ENCODE results near the gene CREB3.
A peak's percentile ranks its signal among the peaks of the same experiment; 100 is the strongest.

CREB3 gene

GRCh38 chr9:35688558-35689541 lies 43.6 kb upstream of the CREB3 start:
- Histone ChIP-seq H3K36me3 (ENCODE audit: control insufficient read depth in 1 of 2, insufficient read depth in 2 of 2, low read depth in 1 of 2, low read length in 2 of 2) (peaks cover 42 to 45% of the 10 kb centered on the region in 2 experiments), H3K9me3 (ENCODE audit: control insufficient read depth, low read length) (no peaks in the 10 kb centered on the region), H3K4me3 (ENCODE audit: insufficient read depth in 1 of 2, low read depth in 1 of 2, low read length in 2 of 2) (peak overlapping the region; percentile 87), H4K8ac (ENCODE audit: low read length) (peak overlapping the region; percentile 95), H3K4ac (ENCODE audit: low read depth in 1 of 2, low read length in 2 of 2) (peak overlapping the region; percentile 88 to 98), H3K27ac (ENCODE audit: low read length, poor library complexity, severe bottlenecking) (peak overlapping the region; percentile 90), H3K23ac (ENCODE audit: low read length in 2 of 2) (peak overlapping the region in 1 of 2 experiments; percentile 83), H2AFZ (ENCODE audit: low read depth, low read length) (no peak overlapping the region), H3K79me1 (replicated peaks; ENCODE audit: low read length, poor library complexity, severe bottlenecking) (peaks cover 5% of the 10 kb centered on the region), H2BK15ac (ENCODE audit: low read depth, poor library complexity, severe bottlenecking) (no peak overlapping the region), H4K91ac (ENCODE audit: low read length) (no peak overlapping the region), H3K4me1 (ENCODE audit: control insufficient read depth, insufficient read depth, low read depth, low read length) (peaks cover 41% of the 10 kb centered on the region), H3K9ac (ENCODE audit: low read length) (peak overlapping the region; percentile 92), H3K18ac (ENCODE audit: low read depth in 1 of 2, low read length in 2 of 2) (peak overlapping the region; percentile 84 to 96), H3K27me3 (ENCODE audit: control insufficient read depth in 1 of 2, insufficient read depth in 1 of 2, low read length in 2 of 2) (no peaks in the 10 kb centered on the region), H2BK12ac (ENCODE audit: low read length in 2 of 2) (peak overlapping the region; percentile 49 to 58), H2BK5ac (ENCODE audit: low read depth, low read length, poor library complexity, severe bottlenecking) (no peak overlapping the region), H3K14ac (ENCODE audit: low read length in 2 of 2) (peak overlapping the region; percentile 48 to 98), H2AK5ac (ENCODE audit: low read length, severe bottlenecking) (peak overlapping the region; percentile 49), H3K4me2 (ENCODE audit: low read length, poor library complexity, severe bottlenecking) (peak overlapping the region; percentile 82), H2BK120ac (ENCODE audit: low read depth, low read length) (peak overlapping the region; percentile 93)
- WGBS: 7% methylated on average over 10 of the region's 12 CpGs
- peak; percentile 76 for DNase-seq

- H2AK5ac ChIP-seq (ENCODE audit: low read length, severe bottlenecking): peak within 1 kb of the TSS; percentile 49
- peak within 1 kb of the TSS; percentile 48 to 98 for H3K14ac ChIP-seq (ENCODE audit: low read length in 2 of 2)
- H2BK12ac ChIP-seq (ENCODE audit: low read length in 2 of 2): peak within 1 kb of the TSS; percentile 52 to 90
- peak within 1 kb of the TSS; percentile 87 for H3K4me3 ChIP-seq (ENCODE audit: insufficient read depth in 1 of 2, low read depth in 1 of 2, low read length in 2 of 2)
- H2AFZ ChIP-seq (ENCODE audit: low read depth, low read length): peak within 1 kb of the TSS; percentile 74
- peaks cover 2% of the 10 kb centered on the region for H3K79me1 ChIP-seq (replicated peaks; ENCODE audit: low read length, poor library complexity, severe bottlenecking)
- H2BK15ac ChIP-seq (ENCODE audit: low read depth, poor library complexity, severe bottlenecking): peak within 1 kb of the TSS; percentile 95
- peak; percentile 86 for DNase-seq
- H2BK5ac ChIP-seq (ENCODE audit: low read depth, low read length, poor library complexity, severe bottlenecking): peak within 1 kb of the TSS; percentile 97
- peak within 1 kb of the TSS; percentile 92 for H3K9ac ChIP-seq (ENCODE audit: low read length)
- peaks cover 35% of the 10 kb centered on the region for H3K4me1 ChIP-seq (ENCODE audit: control insufficient read depth, insufficient read depth, low read depth, low read length)
- H3K36me3 ChIP-seq (ENCODE audit: control insufficient read depth in 1 of 2, insufficient read depth in 2 of 2, low read depth in 1 of 2, low read length in 2 of 2): peaks cover 33 to 36% of the 10 kb centered on the region in 2 experiments
- peak within 1 kb of the TSS; percentile 94 to 98 for H3K4ac ChIP-seq (ENCODE audit: low read depth in 1 of 2, low read length in 2 of 2)
- WGBS: under 1% methylated on average over 57 of the region's 61 CpGs
- peak within 1 kb of the TSS; percentile 97 for H3K18ac ChIP-seq (ENCODE audit: low read depth in 1 of 2, low read length in 2 of 2)
- H2BK120ac ChIP-seq (ENCODE audit: low read depth, low read length): peak within 1 kb of the TSS; percentile 95
- H3K9me3 ChIP-seq (ENCODE audit: control insufficient read depth, low read length): no peaks in the 10 kb centered on the region
- H3K23ac ChIP-seq (ENCODE audit: low read length in 2 of 2): peak within 1 kb of the TSS; percentile 67 to 86
- H4K8ac ChIP-seq (ENCODE audit: low read length): peak within 1 kb of the TSS; percentile 95
- peak within 1 kb of the TSS; percentile 82 for H3K4me2 ChIP-seq (ENCODE audit: low read length, poor library complexity, severe bottlenecking)
- H3K27ac ChIP-seq (ENCODE audit: low read length, poor library complexity, severe bottlenecking): peak within 1 kb of the TSS; percentile 95
- peak within 1 kb of the TSS; percentile 94 for H4K91ac ChIP-seq (ENCODE audit: low read length)
- no peaks in the 10 kb centered on the region for H3K27me3 ChIP-seq (ENCODE audit: control insufficient read depth in 1 of 2, insufficient read depth in 1 of 2, low read length in 2 of 2)
Measured at GRCh38 chr9:35689542-35690293, 42.7 kb upstream of the CREB3 start, which contains the start of gene TPM2. TPM2 (minus strand) TSS chr9:35689925; CDS start chr9:35689817, 108 bp downstream.

- peak overlapping the region; percentile 97 for H2BK5ac ChIP-seq (ENCODE audit: low read depth, low read length, poor library complexity, severe bottlenecking)
- H3K9ac ChIP-seq (ENCODE audit: low read length): peak overlapping the region; percentile 92
- peak overlapping the region; percentile 93 to 96 for H3K18ac ChIP-seq (ENCODE audit: low read depth in 1 of 2, low read length in 2 of 2)
- no peaks in the 10 kb centered on the region for H3K27me3 ChIP-seq (ENCODE audit: control insufficient read depth in 1 of 2, insufficient read depth in 1 of 2, low read length in 2 of 2)
- peak overlapping the region; percentile 95 for H2BK120ac ChIP-seq (ENCODE audit: low read depth, low read length)
- no peaks in the 10 kb centered on the region for H3K9me3 ChIP-seq (ENCODE audit: control insufficient read depth, low read length)
- H4K8ac ChIP-seq (ENCODE audit: low read length): peak overlapping the region; percentile 85
- peak overlapping the region; percentile 87 for H3K4me3 ChIP-seq (ENCODE audit: insufficient read depth in 1 of 2, low read depth in 1 of 2, low read length in 2 of 2)
- H4K91ac ChIP-seq (ENCODE audit: low read length): peak overlapping the region; percentile 88
- H3K4me2 ChIP-seq (ENCODE audit: low read length, poor library complexity, severe bottlenecking): peak overlapping the region; percentile 82
- DNase-seq: no peak
- peak overlapping the region in 1 of 2 experiments; percentile 56 for H3K14ac ChIP-seq (ENCODE audit: low read length in 2 of 2)
- H2BK12ac ChIP-seq (ENCODE audit: low read length in 2 of 2): peak overlapping the region in 1 of 2 experiments; percentile 70
- H2AFZ ChIP-seq (ENCODE audit: low read depth, low read length): peak overlapping the region; percentile 62
- H3K23ac ChIP-seq (ENCODE audit: low read length in 2 of 2): peak overlapping the region in 1 of 2 experiments; percentile 86
- H2BK15ac ChIP-seq (ENCODE audit: low read depth, poor library complexity, severe bottlenecking): peak overlapping the region; percentile 39
- H3K36me3 ChIP-seq (ENCODE audit: control insufficient read depth in 1 of 2, insufficient read depth in 2 of 2, low read depth in 1 of 2, low read length in 2 of 2): peaks cover 28 to 31% of the 10 kb centered on the region in 2 experiments
- H3K27ac ChIP-seq (ENCODE audit: low read length, poor library complexity, severe bottlenecking): peak overlapping the region; percentile 95
- peak overlapping the region; percentile 17 for H2AK5ac ChIP-seq (ENCODE audit: low read length, severe bottlenecking)
- peaks cover 2% of the 10 kb centered on the region for H3K79me1 ChIP-seq (replicated peaks; ENCODE audit: low read length, poor library complexity, severe bottlenecking)
- peaks cover 30% of the 10 kb centered on the region for H3K4me1 ChIP-seq (ENCODE audit: control insufficient read depth, insufficient read depth, low read depth, low read length)
- 3% methylated on average over 15 of the region's 21 CpGs for WGBS
- H3K4ac ChIP-seq (ENCODE audit: low read depth in 1 of 2, low read length in 2 of 2): peak overlapping the region; percentile 89 to 94
Measured at GRCh38 chr9:35690294-35690613, 42.2 kb upstream of the CREB3 start.
